ENCODE results near the gene LSM7.

- TF ChIP-seq CTCF (IDR thresholded peaks at IDR 0.05; ENCODE audit: low read length) (no peak), EZH2 (IDR thresholded peaks at IDR 0.05; ENCODE audit: borderline replicate concordance, low read length) (no peak)
Measured at GRCh38 chr19:2363419-2363818, 35.0 kb upstream of the LSM7 start.

Data from OCI-LY1 (cell line).